Measurements from ENCODE around the gene TMEM81.

The TMEM81 gene, protein sequence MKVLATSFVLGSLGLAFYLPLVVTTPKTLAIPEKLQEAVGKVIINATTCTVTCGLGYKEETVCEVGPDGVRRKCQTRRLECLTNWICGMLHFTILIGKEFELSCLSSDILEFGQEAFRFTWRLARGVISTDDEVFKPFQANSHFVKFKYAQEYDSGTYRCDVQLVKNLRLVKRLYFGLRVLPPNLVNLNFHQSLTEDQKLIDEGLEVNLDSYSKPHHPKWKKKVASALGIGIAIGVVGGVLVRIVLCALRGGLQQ

DNA sequence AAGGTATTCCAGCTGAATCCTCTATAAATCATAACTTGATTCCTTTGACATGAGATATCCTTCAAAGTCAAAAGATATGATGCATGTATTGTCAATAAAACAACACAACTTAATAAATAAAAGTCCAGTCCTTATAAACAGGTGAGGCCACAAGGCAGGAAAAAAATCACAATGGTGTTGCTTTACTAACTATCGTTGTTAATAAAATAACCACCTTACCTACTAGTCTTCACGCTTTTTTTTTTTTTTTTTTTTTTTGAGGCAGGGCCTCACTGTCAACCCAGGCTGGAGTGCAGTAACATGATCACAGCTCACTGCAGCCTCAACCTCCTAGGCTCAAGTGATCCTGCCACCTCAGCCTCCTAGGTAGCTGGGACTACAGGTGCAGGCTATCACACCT, at the start of gene TMEM81:
Gene TMEM81, minus strand, starts transcription at position 101 of the 400 bp plus-strand sequence. CDS start 140 bp downstream, outside the sequence.
- DNase-seq (ENCODE audit: low read depth in 2 of 2), result no peak

DNA sequence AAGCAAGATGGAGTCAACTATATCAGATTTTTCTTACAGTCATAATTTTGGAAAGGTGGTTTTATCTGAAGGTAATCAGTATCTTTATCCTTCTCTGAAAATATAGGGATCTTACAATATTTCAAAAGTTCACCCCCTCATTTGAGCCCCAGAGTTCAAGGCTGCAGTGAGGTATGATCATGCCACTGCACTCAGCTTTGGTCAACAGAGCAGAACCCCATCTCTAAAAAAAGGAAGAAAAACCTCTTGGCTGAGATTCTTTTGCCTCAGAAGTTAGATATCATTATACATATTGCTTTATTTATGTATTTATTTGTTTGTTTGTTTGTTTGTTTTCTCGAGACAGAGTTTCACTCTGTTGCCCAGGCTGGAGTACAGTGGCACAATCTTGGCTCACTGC, 49.0 kb upstream of the TMEM81 start:
- DNase-seq (ENCODE audit: low read depth in 2 of 2), result no peak

DNA sequence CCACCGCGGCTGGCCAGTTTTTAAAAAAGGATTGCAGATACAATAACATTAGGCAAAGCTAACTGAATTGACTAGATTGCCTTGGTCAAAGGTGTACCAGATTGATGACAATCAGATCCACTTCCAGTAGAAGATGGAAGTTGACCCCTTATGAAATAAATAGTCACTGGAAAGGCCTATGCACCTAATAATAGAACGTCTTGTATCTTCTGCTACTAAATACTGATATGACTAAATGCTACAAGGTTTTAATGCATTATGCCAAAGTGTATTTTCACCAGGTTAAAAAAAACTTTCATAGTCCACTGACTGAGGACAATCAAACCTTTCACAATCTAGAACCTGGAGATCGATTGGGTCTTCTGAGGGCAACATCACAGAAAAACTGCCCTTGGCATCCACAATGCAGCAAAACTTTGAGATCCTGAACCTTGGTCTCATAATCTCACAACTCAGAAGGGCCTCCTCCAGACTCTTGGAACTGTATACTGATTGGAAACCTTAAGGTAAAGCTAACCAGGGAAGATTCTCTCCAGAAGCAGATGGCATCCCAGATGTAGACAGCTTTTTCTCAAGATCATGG, 45.3 kb upstream of the TMEM81 start:
- no peak for DNase-seq (ENCODE audit: low read depth in 2 of 2)

DNA sequence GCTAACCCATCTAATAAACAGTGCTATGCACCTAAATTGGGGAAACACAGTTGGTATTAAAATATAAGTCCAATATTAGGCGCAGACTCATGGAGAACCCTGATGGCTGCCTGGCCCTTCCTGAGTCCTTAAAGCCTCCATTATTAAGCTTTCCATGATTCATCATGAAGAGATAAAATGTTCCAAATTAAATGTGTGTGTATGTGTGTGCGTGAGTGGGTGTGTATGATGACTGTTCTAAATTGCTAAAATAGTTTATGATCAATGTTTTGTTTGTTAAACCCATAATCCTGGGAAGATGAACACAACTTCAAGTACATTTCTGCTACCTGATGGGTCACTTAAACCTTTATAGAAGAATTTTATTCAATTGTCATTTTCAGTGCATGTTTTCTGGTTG, 43.8 kb upstream of the TMEM81 start:
- no peak for DNase-seq (ENCODE audit: low read depth in 2 of 2)

DNA sequence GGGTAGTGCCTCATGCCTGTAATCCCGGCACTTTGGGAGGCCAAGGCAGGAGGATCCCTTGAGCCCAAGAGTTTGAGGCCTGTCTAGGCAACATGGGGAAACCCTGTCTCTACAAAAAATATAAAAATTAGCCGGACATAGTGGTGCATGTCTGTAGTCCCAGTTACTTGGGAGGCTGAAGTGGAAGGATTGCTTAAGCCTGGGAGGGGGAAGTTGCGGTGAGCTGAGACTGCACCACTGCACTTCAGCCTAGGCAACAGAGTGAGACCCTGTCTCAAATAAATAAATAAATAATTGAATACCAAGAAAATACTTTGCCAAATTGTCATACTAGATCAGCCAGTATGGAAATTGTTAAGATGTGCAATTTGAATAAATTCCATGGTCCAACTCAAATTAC, 43.4 kb upstream of the TMEM81 start:
- no peak for DNase-seq (ENCODE audit: low read depth in 2 of 2)

DNA sequence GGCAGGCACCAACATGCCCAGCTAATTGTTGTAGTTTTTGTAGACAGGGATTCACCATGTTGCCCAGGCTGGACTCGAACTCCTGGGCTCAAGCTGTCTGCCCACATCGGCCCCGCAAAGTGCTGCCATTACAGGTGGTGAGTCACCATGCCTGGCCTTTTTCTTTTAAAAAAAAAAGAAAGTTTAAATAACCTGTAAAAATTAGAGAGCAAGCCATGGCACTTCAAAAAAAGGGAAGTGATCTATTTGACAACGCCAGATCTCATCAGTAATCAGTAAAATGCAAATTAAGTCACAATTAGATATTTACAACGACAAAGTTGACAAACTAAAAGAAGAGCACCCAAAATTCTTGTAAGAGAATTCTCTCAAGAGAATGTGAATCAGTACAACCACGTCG, 40.5 kb upstream of the TMEM81 start:
- DNase-seq (ENCODE audit: low read depth in 2 of 2), result no peak

DNA sequence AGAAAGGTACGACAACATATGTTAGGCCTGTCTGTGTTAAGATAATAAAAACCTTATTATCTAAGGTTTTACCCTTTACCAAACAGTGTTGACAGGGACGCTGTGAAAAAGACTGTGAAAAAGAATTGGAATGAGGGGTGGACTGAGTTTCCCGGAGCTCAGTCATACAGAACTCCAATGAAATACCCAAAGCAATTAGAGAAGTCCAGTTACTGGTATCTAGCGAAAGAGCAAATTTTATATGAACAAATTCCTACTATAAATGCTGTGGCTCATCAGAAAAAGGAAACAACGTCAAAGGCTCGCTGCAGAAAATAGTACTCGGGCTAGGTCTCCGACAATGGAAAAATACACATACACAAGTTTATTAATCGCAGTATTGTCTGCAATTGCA, 38.2 kb upstream of the TMEM81 start:
- no peak for DNase-seq (ENCODE audit: low read depth in 2 of 2)

DNA sequence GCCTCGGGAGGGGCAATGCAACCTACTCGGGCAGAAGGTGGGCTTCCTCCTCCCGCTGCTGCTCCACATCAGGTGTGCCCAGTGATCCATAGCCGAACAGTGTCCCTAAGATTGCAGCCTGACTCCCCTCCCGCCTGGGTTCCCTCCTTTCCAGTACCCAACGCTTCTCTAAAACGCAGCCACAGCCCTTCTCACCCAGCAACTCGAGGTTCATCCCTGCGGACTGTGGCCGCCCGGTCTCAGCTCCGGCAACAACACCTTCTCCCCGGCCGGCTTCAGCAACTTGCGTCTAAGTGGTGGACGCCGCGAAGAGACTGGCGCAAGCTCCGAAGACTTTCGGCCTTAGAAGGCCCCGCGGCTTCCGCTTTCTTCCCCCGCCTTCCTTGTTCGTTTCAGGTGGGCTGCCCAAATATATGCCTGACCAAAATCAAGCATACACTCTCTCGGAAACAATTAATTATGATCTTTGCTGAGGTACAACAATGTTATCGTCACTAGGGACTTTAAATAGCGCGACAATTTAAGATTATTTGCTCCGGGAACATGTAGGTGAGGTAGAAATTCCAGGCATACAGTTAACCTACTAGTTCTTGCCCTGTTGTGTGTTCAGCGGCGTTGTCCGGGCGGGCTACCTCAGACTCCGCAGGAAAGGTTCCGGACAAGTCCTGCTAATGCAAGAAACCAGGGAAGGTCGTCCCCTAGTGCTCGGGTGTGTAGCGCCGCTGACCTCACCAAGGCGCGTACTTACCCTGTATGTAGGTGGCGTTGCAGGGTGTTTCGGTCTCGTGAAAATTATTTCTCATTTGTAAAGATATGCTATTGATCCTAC, 37.6 kb upstream of the TMEM81 start, which contains the start of gene RBBP5:
Gene RBBP5, minus strand, starts transcription at position 319 of the 829 bp plus-strand sequence. Its CDS starts 105 bp downstream, at position 214.
- DNase-seq (ENCODE audit: low read depth in 2 of 2), result peak; percentile 92 to 94

DNA sequence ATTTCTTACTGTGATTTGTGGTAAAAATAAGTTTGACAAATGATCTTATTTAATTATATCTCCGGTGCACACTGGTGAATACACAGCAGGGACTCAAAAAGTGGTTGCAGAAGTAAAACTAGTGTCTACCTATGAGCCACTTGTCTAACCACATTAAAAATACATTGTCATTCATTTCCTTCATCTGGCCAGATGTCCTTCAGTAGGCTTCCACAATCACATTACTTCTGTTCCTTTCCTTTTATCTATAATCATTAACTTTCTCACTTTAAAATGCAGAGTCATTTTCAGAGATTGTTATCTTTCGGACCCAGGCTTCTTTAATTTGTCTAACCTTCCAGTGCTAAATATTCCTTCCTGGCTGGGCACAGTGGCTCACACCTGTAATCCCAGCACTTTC, 34.5 kb upstream of the TMEM81 start:
- no peak for DNase-seq (ENCODE audit: low read depth in 2 of 2)

DNA sequence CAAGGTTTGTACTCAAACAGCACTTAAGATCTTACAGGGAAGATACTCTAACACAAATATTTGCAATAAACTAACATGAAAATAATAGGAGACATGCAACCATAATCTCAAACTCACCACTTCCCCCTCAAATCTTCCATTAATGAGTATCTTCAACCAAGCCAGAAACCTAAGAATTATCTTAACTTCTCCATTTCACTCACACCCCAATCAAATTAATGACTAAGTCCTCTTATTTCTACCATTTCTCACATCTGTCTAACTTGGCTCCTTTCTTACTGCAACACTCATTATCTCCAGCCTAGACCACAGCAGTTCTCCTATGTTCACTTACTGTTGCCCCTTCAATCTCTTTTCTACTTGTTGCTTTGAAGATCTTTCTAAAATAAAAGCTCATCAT, 27.1 kb upstream of the TMEM81 start:
- DNase-seq (ENCODE audit: low read depth in 2 of 2), result no peak

DNA sequence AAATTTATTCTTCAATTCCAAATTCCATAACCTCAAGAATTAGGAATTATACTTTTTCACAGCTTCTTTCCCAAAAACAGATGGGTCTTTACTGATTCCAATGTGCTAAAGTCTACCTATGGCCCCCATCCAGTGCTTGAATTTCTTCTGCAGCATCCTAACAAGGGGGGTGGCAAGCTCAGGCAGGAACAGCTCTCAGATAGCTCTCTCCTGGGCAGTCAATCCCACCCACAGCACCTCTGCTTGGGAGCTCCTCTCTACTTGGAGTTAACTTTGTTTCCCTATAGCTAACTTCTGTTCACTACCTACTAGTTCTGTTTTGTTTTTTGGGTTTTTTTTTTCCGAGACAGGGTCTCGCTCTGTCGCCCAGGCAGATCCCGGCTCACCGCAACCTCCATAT, 25.5 kb upstream of the TMEM81 start:
- no peak for DNase-seq (ENCODE audit: low read depth in 2 of 2)

DNA sequence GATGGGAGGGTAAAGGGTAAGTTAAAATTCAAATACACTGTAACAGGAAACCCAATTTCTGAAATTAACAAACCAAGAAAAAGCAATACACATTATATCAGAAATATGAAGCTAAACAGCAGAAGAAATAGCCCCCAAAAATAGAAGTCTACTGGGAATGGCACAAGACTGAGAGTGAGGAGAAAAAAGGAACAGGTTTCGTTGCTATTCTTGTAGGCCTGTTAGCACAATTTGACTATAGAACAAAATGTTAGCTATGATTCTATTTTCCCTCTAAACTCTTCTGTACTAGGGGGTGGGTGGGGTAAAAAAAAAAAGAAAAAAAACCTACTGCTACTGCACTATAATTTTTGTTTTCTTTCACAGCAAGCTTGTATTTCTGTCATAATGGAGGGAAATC, 25.0 kb upstream of the TMEM81 start:
- DNase-seq (ENCODE audit: low read depth in 2 of 2), result no peak

DNA sequence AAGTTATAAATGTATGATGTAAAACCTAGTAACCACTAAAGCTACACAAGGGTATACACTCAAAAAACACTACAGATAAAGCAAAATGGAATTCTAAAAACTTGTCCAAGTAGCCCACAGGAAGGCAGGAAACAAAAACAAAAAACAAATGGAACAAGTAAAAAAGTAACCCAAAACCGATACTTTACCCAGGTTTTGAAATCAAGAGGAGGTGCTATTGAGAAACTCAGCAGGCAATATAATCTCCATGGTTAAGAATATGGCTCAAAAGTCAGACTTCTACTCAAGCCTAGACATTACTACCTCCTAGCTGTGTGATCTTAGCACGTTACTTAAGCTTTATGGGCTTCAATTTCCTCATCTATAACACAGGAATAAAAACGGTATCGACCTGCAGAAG, 24.2 kb upstream of the TMEM81 start:
- DNase-seq (ENCODE audit: low read depth in 2 of 2), result no peak

DNA sequence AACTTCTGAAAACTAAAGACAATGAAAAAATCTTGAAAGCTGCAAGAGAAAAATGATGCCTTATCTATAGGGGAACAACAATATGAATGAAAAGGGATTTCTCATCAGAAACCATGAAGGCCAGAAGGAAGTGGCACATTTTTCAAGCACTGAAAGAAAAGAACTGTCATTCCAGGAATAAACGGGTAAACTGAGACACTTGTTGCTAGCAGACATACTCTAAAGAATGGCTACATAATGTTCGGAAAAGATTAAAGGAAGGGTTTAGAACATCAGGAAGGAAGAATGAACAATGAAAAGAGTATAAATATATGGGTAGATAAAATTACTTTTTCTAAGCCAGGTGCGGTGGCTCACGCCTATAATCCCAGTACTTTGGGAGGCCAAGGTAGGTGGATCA, 23.1 kb upstream of the TMEM81 start:
- DNase-seq (ENCODE audit: low read depth in 2 of 2), result no peak

DNA sequence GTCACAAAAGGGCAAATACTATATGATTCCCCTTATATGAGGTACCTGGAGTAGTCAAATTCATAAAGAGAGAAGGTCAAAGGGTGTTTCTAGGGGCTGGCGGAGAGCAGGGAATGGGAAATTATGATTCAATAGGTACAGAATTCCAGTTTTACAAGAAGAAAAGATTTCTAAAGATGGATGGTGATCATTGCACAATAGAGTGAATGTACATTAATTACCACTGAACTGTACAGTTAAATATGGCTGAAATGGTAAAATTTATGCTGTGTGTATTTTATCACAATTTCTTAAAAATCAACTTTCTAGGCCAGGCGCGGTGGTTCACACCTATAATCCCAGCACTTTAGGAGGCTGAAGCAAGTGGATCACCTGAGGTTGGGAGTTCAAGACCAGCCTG, 18.1 kb upstream of the TMEM81 start:
- no peak for DNase-seq (ENCODE audit: low read depth in 2 of 2)

DNA sequence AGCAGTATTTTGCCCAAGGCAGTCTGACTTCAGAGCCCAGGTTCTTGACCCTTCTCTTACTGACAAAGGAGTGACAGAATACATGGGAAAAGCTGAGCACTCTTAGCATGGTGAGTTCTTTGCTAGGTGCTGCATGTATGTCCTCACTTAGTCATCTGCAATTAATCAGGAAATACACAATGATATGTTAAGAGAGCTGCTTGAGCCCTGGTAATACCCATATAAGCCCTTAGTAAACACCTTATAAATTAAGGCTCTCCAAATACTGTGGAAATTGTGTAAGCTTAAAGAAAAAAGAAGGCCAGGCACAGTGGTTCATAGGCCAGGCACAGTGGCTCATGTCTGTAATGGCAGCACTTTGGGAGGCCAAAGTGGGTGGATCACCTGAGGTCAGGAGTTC, 14.0 kb upstream of the TMEM81 start:
- DNase-seq (ENCODE audit: low read depth in 2 of 2), result no peak

DNA sequence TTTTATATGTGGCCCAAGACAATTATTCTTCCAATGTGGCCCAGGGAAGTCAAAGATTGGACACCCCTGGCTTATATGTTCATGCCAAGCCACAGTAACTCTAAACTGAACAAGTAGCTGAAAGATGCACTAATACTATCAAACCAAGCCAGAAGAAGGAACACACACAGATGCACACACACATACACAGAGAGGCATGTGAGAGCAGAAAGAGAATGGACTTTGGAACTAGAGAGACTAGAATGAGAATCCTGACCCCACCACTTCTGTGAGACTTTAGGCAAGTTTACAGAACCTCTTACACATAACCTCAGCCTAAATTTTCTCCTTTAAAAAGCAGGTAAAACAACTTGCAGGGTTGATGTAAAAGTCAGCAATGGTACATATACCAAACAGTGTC, 11.2 kb upstream of the TMEM81 start:
- DNase-seq (ENCODE audit: low read depth in 2 of 2), result no peak

DNA sequence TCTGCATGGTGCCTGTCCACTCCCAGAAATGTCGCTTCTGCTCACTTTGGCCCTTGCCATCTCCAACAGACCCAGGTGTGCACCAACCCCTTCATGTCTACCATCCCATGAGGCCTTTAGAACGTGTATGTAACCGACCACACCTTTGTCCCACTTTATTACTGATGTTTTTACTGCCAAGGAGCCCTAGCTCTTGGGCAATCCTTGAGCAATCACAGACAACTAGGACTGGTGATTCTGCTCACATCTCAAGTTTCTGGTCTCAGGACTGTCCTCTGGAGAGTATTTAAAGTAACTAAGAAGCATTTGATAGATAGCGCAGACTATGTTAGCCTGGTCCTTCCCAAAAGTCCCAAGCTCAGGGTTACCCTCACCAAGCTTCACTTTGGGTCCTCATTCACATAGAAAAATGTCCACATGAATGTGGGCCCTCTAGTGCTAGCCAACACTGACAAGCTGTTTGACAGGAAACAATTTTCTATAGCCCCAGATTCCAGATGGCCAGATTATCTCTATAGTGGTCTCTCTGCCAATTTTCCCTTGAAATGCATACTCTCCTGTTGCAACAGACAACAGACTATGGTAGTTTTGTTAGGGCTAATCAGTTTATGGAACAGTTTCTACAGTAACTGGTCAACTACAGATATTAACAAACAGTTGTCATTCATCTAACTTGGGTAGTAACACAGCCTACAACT, 6.9 kb upstream of the TMEM81 start:
- no peak for DNase-seq (ENCODE audit: low read depth in 2 of 2)

DNA sequence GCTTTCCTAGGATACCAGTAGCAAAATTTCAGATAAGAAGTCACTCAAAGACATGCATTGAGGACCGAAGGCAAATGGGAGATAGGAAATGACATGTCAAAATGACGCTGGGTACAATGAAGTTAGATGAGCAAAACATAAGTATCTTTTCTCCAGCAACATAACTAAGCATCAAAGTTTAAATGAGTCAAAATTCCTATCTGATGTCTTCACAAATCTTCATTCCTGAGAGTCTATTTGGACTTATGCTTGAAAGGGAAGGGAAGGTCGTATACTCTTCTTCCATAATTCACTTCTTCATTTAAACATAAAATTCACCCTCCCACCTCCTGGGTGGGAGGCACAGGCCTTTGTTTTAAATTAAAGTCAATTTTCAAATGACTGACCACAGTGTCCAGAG, 4.1 kb upstream of the TMEM81 start:
- DNase-seq (ENCODE audit: low read depth in 2 of 2), result no peak

DNA sequence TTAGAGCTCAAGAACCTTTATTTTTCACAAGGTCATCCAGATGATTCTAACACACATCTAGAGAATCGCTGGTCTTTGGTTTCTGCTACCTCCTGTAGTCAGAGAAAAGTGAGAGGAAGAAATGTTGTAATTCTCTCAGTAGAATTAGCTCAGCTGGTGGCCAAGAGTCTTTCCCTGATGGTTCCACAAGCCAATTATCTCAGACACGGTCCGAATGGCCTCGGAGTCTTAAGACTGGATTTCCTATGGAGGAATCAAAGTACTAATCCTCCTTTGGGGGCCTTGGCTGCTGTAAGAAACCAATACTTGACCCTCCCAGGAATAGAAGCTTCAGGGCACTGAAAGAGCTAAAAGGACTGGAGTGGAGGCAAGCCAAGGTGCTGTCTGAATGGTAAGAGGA, 1.8 kb downstream of the TMEM81 start:
- DNase-seq (ENCODE audit: low read depth in 2 of 2), result no peak

DNA sequence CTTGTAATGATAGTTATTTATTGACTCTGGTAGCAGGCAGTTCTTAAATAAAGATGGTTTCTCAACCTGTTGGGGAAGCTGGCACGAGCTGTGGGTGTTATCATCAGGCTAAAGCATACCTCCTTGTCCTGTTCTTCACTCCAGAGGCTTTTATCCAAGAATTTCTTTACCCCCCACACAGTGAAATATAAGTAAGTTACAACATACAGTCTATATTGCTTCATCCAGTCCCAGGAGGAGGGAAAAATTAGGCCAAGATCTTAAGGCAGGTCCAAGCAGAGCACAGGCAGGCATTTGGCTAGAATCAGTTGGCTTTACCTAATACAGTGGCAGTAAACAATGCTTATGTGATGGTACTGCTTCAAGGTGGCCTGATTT, 6.3 kb downstream of the TMEM81 start:
- DNase-seq (ENCODE audit: low read depth in 2 of 2), result no peak

DNA sequence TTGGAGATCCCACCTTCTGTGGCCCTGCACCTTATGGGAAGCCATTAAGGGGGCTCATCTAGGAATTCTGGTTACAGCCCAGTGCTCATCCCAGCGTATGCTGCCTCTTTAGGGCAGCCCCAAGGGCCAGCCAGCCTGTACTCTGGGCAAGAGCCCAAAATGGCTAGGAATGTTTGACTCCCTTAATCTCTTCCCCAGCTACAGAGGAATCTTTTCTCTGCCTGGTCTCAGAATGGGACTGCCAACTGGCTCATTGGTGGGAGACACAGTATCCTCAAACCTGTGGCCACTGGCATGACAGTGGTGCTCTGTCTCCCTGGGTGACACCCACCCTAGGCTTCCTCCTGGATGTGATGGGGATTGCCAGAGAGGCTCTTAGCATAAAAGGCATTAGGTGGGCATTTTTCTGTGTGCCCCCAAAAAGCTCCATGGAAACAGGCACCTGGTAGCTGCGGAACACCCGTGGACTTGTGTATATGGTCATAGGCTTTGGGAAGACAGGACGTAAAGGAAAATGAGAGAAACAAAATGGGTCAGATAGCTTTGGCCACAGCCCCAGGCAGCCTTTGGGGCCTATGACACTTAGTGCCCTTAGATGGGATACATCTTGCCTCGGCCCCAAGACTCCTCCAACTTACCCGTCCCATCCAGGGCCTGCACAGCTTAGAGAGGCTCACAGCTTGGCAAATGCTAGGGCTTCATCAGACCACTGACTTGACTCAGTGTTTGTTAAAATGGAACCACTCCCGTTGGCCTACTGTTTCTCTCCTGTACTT, 6.9 kb downstream of the TMEM81 start:
- DNase-seq (ENCODE audit: low read depth in 2 of 2), result no peak
